ENCODE results near the gene CENPX. TPM values are rescaled to one million over a fixed set of nuclear protein-coding genes. Genes with fewer than 3 reads are reported as not detected.

The CENPX gene
- total RNA-seq, 2 donors from 2014 or later: 91.1 to 238 TPM

GRCh38 chr17:82022981-82023446 lies 336 bp upstream of the CENPX start, which contains the start of gene LRRC45:
Gene LRRC45, plus strand, starts transcription at chr17:82023305. Its CDS starts 339 bp downstream, at chr17:82023644.
- peak within 1 kb of the TSS; percentile 77 for H3K4me3 ChIP-seq
- H3K9me3 ChIP-seq: no peaks in the 10 kb centered on the region
- no peaks in the 10 kb centered on the region for H3K36me3 ChIP-seq
- H3K27ac ChIP-seq: peak within 1 kb of the TSS; percentile 54
- intact Hi-C loops (cut with DNase I): no loop called here
- peak; percentile 100 for DNase-seq
- TF ChIP-seq CTCF (IDR thresholded peaks at IDR 0.05): no peak
- H3K4me1 ChIP-seq: peaks cover 17% of the 10 kb centered on the region
- H3K9ac ChIP-seq (ENCODE audit: low read depth in 2 of 2, low read length in 2 of 2): peak within 1 kb of the TSS; percentile 90 to 94
- no peaks in the 10 kb centered on the region for H3K27me3 ChIP-seq

GRCh38 chr17:82021900-82022309 lies 773 bp downstream of the CENPX start:
- intact Hi-C loops (cut with DNase I): no loop called here
- Histone ChIP-seq H3K4me1 (peaks cover 17% of the 10 kb centered on the region), H3K36me3 (no peaks in the 10 kb centered on the region), H3K9ac (ENCODE audit: low read depth in 2 of 2, low read length in 2 of 2) (peak overlapping the region; percentile 90 to 94), H3K4me3 (peak overlapping the region; percentile 77), H3K27me3 (no peaks in the 10 kb centered on the region), H3K9me3 (no peaks in the 10 kb centered on the region), H3K27ac (peak overlapping the region; percentile 54)
- no peak for TF ChIP-seq CTCF (IDR thresholded peaks at IDR 0.05)
- peak; percentile 66 for DNase-seq

GRCh38 chr17:82021107-82021899 lies 1.4 kb downstream of the CENPX start:
- DNase-seq: peak; percentile 78
- H3K36me3 ChIP-seq: no peaks in the 10 kb centered on the region
- TF ChIP-seq CTCF (IDR thresholded peaks at IDR 0.05): peak; percentile 70
- H3K9me3 ChIP-seq: no peaks in the 10 kb centered on the region
- peak overlapping the region; percentile 54 for H3K27ac ChIP-seq
- peak overlapping the region; percentile 90 to 94 for H3K9ac ChIP-seq (ENCODE audit: low read depth in 2 of 2, low read length in 2 of 2)
- H3K27me3 ChIP-seq: no peaks in the 10 kb centered on the region
- H3K4me1 ChIP-seq: peaks cover 17% of the 10 kb centered on the region
- intact Hi-C loops (cut with DNase I): no loop called here
- H3K4me3 ChIP-seq: peak overlapping the region; percentile 77

GRCh38 chr17:82020572-82021106 lies 2.0 kb downstream of the CENPX start:
- Histone ChIP-seq H3K27ac (no peak overlapping the region), H3K4me1 (peaks cover 17% of the 10 kb centered on the region), H3K27me3 (no peaks in the 10 kb centered on the region), H3K9me3 (no peaks in the 10 kb centered on the region), H3K9ac (ENCODE audit: low read depth in 2 of 2, low read length in 2 of 2) (peak overlapping the region in 1 of 2 donors; percentile 94), H3K4me3 (no peak overlapping the region), H3K36me3 (no peaks in the 10 kb centered on the region)
- TF ChIP-seq CTCF (IDR thresholded peaks at IDR 0.05): no peak
- intact Hi-C loops (cut with DNase I): loop anchor here (1.0 kb wide), 1 partner anchor 61 kb away; no protein-coding TSS in a partner anchor
- DNase-seq: no peak

- H3K9ac ChIP-seq (ENCODE audit: low read depth in 2 of 2, low read length in 2 of 2): peak overlapping the region in 1 of 2 donors; percentile 2
- H3K36me3 ChIP-seq: no peaks in the 10 kb centered on the region
- peaks cover 17% of the 10 kb centered on the region for H3K4me1 ChIP-seq
- DNase-seq: peak; percentile 76
- intact Hi-C loops (cut with DNase I): loop anchor here (1.0 kb wide), 1 partner anchor 61 kb away; no protein-coding TSS in a partner anchor
- no peak overlapping the region for H3K4me3 ChIP-seq
- TF ChIP-seq CTCF (IDR thresholded peaks at IDR 0.05): peak; percentile 68
- no peaks in the 10 kb centered on the region for H3K27me3 ChIP-seq
- no peak overlapping the region for H3K27ac ChIP-seq
- H3K9me3 ChIP-seq: no peaks in the 10 kb centered on the region
These were observed 2.7 kb downstream of the CENPX start for GRCh38 chr17:82019690-82020571.

All from colonic mucosa (tissue), 4 donors.